Measurements from ENCODE around the gene GGTLC2. TPM values are rescaled to one million over a fixed set of nuclear protein-coding genes. Genes with fewer than 3 reads are reported as not detected.
A peak's percentile ranks its signal among the peaks of the same experiment; 100 is the strongest.

The GGTLC2 gene
- total and polyA plus RNA-seq, 8 donors: not detected

DNA sequence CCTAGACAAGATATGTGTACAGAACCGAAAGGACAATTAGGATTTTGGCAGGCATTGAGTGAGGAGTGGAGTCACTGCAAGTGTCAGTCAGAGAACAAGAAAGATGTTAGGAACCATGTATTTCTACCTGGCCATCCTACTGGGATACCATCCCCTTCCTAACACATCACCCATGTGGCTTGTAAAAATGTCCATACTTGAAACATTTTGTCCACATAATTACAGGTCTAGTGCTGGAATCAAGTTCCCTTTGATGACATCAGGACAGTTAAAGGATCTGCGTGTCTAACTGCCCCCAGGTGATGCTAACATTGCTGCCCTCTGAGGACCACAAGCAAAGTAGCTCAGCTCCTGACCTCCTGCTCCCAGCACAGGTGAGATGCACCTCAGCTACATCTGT is 31.9 kb upstream of the GGTLC2 start:
- ATAC-seq (no peak), DNase-seq (no peak), FAIRE-seq (no peak)
- intact Hi-C loops (cut with DNase I): no loop called here
- Histone ChIP-seq H3K9me3 (no peaks in the 10 kb centered on the region), H3K36me3 (no peaks in the 10 kb centered on the region), H3K4me3 (no peak overlapping the region), H3K27me3 (no peaks in the 10 kb centered on the region), H3K4me1 (no peaks in the 10 kb centered on the region), H3K27ac (no peak overlapping the region)
- TF ChIP-seq, protein P1, sequence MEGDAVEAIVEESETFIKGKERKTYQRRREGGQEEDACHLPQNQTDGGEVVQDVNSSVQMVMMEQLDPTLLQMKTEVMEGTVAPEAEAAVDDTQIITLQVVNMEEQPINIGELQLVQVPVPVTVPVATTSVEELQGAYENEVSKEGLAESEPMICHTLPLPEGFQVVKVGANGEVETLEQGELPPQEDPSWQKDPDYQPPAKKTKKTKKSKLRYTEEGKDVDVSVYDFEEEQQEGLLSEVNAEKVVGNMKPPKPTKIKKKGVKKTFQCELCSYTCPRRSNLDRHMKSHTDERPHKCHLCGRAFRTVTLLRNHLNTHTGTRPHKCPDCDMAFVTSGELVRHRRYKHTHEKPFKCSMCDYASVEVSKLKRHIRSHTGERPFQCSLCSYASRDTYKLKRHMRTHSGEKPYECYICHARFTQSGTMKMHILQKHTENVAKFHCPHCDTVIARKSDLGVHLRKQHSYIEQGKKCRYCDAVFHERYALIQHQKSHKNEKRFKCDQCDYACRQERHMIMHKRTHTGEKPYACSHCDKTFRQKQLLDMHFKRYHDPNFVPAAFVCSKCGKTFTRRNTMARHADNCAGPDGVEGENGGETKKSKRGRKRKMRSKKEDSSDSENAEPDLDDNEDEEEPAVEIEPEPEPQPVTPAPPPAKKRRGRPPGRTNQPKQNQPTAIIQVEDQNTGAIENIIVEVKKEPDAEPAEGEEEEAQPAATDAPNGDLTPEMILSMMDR (IDR thresholded peaks at IDR 0.05): no peak
- 58 to 69% methylated on average over 2 of the region's 2 CpGs for WGBS, 2 donors

DNA sequence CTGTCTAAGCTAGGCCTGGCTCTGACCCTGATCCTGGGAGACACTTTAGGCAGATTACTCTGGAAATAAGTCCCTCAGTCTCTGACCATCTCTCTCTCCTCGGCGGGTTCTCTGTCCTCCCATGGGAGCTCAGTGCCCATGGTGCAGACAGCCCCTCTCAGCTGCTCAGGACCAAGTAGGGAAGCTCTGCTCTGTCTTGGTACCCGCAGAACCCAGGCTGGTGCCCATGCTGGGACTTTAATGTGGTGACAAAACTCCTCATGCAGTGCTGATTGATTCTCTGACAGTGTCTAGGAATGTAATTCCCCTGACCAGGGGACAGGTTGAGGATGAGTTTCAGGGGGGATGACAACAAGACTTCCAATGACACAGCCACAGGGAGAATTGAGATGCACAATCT is 30.3 kb upstream of the GGTLC2 start:
- H3K4me1 ChIP-seq: no peaks in the 10 kb centered on the region
- no peaks in the 10 kb centered on the region for H3K36me3 ChIP-seq
- DNase-seq (no peak), ATAC-seq (no peak), FAIRE-seq (no peak)
- WGBS, 2 donors: 53 to 63% methylated on average over 3 of the region's 3 CpGs
- H3K27me3 ChIP-seq: no peaks in the 10 kb centered on the region
- no peaks in the 10 kb centered on the region for H3K9me3 ChIP-seq
- H3K4me3 ChIP-seq: no peak overlapping the region
- intact Hi-C loops (cut with DNase I): no loop called here
- TF ChIP-seq, protein P1 (IDR thresholded peaks at IDR 0.05): no peak
- no peak overlapping the region for H3K27ac ChIP-seq

DNA sequence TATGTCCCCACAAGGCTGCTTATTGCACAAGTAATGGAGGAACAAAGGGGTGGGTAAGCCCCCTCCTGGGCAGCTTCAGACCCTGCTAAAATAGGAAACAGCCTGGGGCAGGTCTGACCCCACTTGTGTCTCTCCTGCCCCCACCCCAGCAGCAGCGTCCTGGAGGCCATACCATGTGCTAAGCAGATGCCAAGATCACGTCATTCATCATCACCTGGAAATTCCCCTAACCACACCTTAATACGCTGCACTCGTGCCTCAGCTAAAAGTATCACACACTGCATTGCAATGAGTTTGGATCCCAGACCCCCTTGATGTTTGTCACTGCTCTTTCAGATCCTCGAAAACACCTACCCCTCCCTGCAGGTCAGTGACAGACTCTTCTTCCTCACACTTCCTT is 27.8 kb upstream of the GGTLC2 start:
- Histone ChIP-seq H3K4me1 (no peaks in the 10 kb centered on the region), H3K36me3 (no peaks in the 10 kb centered on the region), H3K27ac (no peak overlapping the region), H3K27me3 (no peaks in the 10 kb centered on the region), H3K4me3 (no peak overlapping the region), H3K9me3 (no peaks in the 10 kb centered on the region)
- intact Hi-C loops (cut with DNase I): no loop called here
- FAIRE-seq (no peak), ATAC-seq (peak in 1 of 4 donors; percentile 85), DNase-seq (no peak)
- TF ChIP-seq, protein P1 (IDR thresholded peaks at IDR 0.05): no peak
- 10 to 16% methylated on average over 5 of the region's 5 CpGs for WGBS, 2 donors

DNA sequence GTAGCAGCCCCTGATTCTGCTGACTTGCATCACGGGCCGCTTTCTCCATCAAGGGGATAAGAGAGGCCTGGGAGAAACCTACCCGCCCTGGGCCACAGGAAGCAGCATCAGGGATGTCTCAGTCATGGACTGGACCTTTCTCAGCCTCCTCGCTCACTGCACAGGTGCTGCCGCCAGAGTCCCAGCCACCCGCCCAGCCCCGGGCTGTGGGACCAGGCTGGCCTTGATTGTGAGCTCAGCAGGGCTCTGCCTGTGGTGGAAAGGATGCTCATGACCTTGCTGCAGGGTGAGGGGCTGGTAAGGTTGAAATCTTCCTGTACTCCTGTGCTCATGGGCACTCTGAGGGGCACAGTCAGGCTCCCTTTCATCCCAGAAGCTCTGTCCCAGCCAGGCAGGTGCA is 26.0 kb upstream of the GGTLC2 start:
- intact Hi-C loops (cut with DNase I): no loop called here
- DNase-seq (no peak), FAIRE-seq (no peak), ATAC-seq (no peak)
- Histone ChIP-seq H3K36me3 (no peaks in the 10 kb centered on the region), H3K9me3 (no peaks in the 10 kb centered on the region), H3K4me1 (no peaks in the 10 kb centered on the region), H3K27ac (no peak overlapping the region), H3K4me3 (no peak overlapping the region), H3K27me3 (no peaks in the 10 kb centered on the region)
- TF ChIP-seq, protein P1 (IDR thresholded peaks at IDR 0.05): no peak
- 80 to 81% methylated on average over 7 of the region's 7 CpGs for WGBS, 2 donors

DNA sequence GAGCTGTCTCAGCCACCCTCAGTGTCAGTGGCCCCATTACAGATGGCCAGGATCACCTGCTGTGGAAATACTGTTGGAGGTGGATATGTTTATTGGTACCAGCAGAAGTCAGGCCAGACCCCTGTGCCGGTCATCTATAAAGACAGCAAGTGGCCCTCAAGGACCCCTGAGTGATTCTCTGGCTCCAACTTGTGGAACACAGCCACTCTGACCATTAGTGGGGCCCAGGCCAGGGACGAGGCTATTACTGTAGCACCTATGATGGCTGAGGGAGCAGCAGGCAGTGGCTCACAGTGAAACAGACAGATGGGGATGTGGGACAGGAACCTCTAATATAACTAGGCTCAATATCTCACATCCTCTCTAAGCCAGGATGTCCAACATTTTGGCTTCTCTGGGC is 25.5 kb upstream of the GGTLC2 start:
- FAIRE-seq: no peak
- no peak for DNase-seq
- no peak for ATAC-seq
- H3K9me3 ChIP-seq: no peaks in the 10 kb centered on the region
- no peak overlapping the region for H3K4me3 ChIP-seq
- H3K36me3 ChIP-seq: no peaks in the 10 kb centered on the region
- WGBS, 2 donors: 70 to 81% methylated on average over 2 of the region's 2 CpGs
- no peaks in the 10 kb centered on the region for H3K4me1 ChIP-seq
- no peak overlapping the region for H3K27ac ChIP-seq
- H3K27me3 ChIP-seq: no peaks in the 10 kb centered on the region
- intact Hi-C loops (cut with DNase I): no loop called here
- TF ChIP-seq, protein P1 (IDR thresholded peaks at IDR 0.05): no peak
